AG04450 (cell line): ENCODE results near the gene LTF. TPM values are rescaled to one million over a fixed set of nuclear protein-coding genes. Genes with fewer than 3 reads are reported as not detected.

Experiments used
- CTCF ChIA-PET: fragments of 300-600, 350-600 bp; formaldehyde crosslinking; extraction: SDS; loops from one replicate; lab custom pipeline; 2022; ENCODE audit warnings: antibody characterized with exemption, inconsistent platforms; lab: Charles Lee
- POLR2A ChIA-PET: fragments of 350-600 bp; formaldehyde crosslinking; extraction: SDS; loops from one replicate; lab custom pipeline; 2021; ENCODE audit warnings: antibody characterized with exemption, inconsistent platforms; lab: Yijun Ruan, JAX
- DNase-seq: peaks from one replicate; pipeline ENCODE4 v3.0.0-alpha.2; 2011; ENCODE audit warnings: low read depth, low spot score
- H3K27ac ChIP-seq: one replicate; pipeline ENCODE4 v1.5.1; 2012; ENCODE audit warnings: low read depth, low read length, control low read depth
- H3K27me3 ChIP-seq: one replicate; pipeline ENCODE4 v1.6.0; 2012; ENCODE audit warnings: low read length; ENCODE audit not compliant: control insufficient read depth, insufficient read depth
- H3K4me3 ChIP-seq: 2 replicates; pipeline ENCODE4 v1.5.1; 2011; ENCODE audit warnings: mild to moderate bottlenecking, low read depth, low read length, control low read depth
- H3K9me3 ChIP-seq: 2 replicates; pipeline ENCODE4 v1.5.1; 2012; ENCODE audit warnings: low read length; ENCODE audit not compliant: control insufficient read depth, insufficient read depth
- polyA minus RNA-seq: library from RNA; depleted of rRNA, polyadenylated mRNA; stranded (reverse); fragments of >200 nt; gene quantifications from 2 replicates; pipeline ENCODE4 v1.2.3, GENCODE V29; 2011; rRNA and poly(A)+ RNA removed
- polyA plus RNA-seq: library from polyadenylated mRNA; depleted of rRNA; stranded (reverse); fragments of >200 nt; gene quantifications from 2 replicates; pipeline ENCODE4 v1.2.3, GENCODE V29; 2011; rRNA removed
- TF ChIP-seq, protein P1 (sequence below): IDR thresholded peaks from 2 replicates; pipeline ENCODE4 v1.5.1; 2011; ENCODE audit warnings: low read depth, low read length, control low read depth, inconsistent platforms

The LTF gene
- polyA plus RNA-seq, result 0.10 TPM in 1 of 2 replicates, not detected in the other
- polyA minus RNA-seq, result not detected in 2 replicates

DNA sequence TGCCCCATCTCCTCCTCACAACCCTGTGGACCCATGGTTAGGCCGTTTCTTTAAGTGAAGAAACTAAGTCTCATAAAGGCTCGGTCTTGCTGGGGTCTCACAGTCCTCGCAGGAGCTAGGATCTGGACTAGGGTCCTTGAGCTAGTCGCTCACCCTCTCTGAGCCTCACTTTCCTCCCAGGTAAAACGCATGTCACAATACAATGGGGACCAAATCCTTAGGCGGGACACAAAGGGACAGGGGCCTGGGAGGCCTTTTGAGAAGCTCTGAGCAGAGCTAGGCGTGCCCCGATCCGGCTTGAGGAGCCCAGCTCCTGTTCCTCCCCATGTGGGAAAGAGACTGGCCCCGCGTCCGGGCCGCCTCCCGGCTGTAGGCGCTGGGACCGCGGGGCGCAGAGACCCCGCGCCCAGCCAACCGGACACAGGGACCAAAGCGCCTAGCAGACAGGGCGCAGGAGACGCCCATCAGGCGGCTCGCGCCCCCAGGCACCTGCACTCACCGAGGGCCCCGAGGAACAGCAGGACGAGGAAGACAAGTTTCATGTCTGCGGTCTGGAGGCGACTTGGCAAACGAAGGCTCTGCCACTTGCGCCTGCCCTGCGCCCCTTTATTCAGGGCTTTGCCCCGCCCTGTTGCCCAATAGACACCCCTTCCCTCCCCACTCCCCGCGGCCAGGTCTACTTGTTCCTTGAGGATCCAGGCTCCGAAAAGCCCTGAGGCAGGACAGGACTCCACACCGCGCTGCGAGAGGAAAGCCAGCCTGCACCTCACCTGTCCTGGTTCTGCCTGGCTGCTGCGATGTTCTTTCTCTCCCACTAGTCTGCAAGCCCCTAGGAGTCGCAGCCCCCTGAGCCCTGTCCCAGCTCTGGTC lies at the start of gene LTF:
Gene LTF, minus strand, starts transcription at position 580 of the 870 bp plus-strand sequence. Its CDS starts 38 bp downstream, at position 542.
- H3K4me3 ChIP-seq, result no peak within 1 kb of the TSS
- POLR2A ChIA-PET, result no interaction called here
- H3K9me3 ChIP-seq, result no peaks in the 10 kb centered on the region
- no peak for DNase-seq
- peaks cover 50% of the 10 kb centered on the region for H3K27me3 ChIP-seq
- CTCF ChIA-PET, result interaction anchor here (1.6 kb wide), 1 partner anchor 24 kb away, joined by 5 read pairs; no protein-coding TSS in a partner anchor
- no peak within 1 kb of the TSS for H3K27ac ChIP-seq
- TF ChIP-seq, protein P1, sequence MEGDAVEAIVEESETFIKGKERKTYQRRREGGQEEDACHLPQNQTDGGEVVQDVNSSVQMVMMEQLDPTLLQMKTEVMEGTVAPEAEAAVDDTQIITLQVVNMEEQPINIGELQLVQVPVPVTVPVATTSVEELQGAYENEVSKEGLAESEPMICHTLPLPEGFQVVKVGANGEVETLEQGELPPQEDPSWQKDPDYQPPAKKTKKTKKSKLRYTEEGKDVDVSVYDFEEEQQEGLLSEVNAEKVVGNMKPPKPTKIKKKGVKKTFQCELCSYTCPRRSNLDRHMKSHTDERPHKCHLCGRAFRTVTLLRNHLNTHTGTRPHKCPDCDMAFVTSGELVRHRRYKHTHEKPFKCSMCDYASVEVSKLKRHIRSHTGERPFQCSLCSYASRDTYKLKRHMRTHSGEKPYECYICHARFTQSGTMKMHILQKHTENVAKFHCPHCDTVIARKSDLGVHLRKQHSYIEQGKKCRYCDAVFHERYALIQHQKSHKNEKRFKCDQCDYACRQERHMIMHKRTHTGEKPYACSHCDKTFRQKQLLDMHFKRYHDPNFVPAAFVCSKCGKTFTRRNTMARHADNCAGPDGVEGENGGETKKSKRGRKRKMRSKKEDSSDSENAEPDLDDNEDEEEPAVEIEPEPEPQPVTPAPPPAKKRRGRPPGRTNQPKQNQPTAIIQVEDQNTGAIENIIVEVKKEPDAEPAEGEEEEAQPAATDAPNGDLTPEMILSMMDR, result no peak

DNA sequence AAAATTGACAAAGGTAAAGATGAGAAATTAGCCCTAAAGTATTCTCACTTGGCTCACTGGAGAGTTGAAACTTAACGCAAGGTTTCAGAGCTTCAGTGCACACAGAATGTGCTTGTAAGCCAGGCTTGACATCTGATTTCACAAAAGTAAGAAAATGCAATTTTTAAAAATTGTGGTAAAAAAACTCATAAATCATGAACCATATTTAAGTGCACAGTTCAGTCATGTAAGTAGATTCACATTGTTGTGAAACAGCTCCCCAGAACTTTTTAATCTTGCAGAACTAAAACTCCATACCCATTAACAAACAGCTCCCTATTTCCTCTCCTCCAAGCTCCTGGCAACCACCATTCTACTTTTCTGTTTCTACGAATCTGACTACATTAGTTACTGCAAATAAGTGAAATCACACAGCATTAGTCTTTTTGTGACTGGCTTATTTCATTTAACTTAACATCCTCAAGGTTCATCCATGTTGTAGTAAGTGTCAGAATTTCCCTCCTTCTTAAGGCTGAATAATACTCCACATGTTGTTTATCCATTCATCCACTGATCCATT lies 47.6 kb upstream of the LTF start:
- H3K4me3 ChIP-seq, result no peak overlapping the region
- DNase-seq, result no peak
- TF ChIP-seq, protein P1, result no peak
- no peaks in the 10 kb centered on the region for H3K27me3 ChIP-seq
- ChIA-PET CTCF (no interaction called here), POLR2A (no interaction called here)
- no peaks in the 10 kb centered on the region for H3K9me3 ChIP-seq
- no peak overlapping the region for H3K27ac ChIP-seq

DNA sequence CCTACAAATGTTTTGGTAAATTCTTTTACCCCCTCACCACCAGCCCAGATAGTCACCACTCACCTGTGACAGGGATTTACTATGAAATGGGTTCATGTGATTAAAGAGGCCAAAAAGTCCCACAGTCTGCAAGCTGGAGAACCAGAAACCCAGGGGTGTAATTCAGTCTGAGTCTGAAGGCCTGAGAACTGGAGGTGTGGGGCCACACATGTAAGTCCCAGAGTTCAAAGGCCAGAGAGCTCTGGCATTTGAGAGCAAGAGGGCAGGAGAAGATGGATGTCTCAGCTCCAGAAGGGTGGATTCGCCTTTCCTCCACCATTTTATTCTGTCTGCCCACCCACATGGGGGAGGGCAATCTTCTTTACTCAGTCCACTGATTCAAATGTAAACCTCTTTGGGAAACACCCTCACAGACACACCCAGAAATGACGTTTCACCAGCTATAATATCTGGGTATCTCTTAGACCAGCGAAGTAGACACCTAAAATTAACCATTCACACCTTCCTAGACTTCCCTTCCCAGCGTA lies 45.0 kb upstream of the LTF start:
- DNase-seq, result no peak
- Histone ChIP-seq H3K4me3 (no peak overlapping the region), H3K27me3 (no peaks in the 10 kb centered on the region), H3K27ac (no peak overlapping the region), H3K9me3 (no peaks in the 10 kb centered on the region)
- ChIA-PET POLR2A (no interaction called here), CTCF (no interaction called here)
- TF ChIP-seq, protein P1, result no peak

DNA sequence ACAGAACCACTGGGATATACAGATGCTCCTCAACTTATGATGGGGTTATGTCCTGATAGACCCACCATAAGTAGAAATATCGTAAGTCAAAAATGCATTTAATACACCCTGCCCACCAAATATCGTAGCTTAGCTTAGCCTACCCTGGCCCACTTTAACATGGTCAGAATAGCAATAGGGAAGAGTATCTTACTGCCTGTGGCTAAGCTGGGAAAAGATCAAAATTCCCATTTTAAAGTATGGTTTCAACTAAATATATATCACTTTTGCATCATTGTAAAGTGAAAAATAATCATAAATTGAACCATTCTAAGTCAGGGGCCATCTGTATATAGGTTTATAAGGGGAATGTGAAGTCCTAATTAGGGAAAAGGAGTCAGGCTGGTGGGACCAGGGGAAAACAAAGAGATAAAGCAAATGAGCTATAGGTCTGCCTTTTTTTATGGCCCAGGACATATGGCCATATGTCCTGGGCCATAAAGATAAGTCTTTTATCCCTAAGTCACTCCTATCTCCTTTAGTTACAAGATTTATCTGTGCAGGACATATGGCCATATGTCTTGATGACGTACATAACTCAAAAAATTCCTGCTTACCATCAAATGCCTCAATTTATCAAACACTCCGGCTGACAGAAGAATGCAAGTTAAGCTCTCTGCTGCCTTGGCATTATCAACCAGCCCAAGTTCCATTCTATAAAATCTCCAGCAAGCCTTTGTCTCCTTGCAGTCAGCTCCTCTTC lies 44.3 kb upstream of the LTF start:
- no peak for DNase-seq
- H3K9me3 ChIP-seq, result no peaks in the 10 kb centered on the region
- no peak overlapping the region for H3K4me3 ChIP-seq
- ChIA-PET CTCF (no interaction called here), POLR2A (no interaction called here)
- no peaks in the 10 kb centered on the region for H3K27me3 ChIP-seq
- TF ChIP-seq, protein P1, result no peak
- no peak overlapping the region for H3K27ac ChIP-seq
